EL (cell line): ENCODE data around the gene CMTM8.

Experiments used
- DNase-seq: peaks from one replicate; pipeline ENCODE4 v3.0.0-alpha.2; 2016

The CMTM8 gene

DNA sequence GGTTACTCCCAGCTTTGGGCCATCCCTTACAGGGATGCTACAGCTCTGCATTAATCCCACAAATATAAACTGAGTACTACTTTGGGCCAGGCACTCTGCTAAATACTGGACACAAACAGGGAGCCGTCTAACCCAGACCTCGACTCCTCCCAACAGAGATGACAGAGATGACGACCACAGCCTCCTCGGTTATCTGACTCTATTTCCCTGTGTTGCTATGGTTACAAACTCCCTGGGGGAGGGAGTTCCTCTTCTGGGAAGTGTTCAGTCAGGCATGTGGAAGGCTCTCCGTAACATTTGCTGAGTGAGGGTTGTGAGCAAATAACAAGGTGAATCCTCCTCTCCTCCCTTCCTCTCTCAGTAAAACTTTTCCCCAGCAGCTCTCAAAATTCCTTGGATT lies 146.5 kb downstream of the CMTM8 start:
- DNase-seq: no peak

DNA sequence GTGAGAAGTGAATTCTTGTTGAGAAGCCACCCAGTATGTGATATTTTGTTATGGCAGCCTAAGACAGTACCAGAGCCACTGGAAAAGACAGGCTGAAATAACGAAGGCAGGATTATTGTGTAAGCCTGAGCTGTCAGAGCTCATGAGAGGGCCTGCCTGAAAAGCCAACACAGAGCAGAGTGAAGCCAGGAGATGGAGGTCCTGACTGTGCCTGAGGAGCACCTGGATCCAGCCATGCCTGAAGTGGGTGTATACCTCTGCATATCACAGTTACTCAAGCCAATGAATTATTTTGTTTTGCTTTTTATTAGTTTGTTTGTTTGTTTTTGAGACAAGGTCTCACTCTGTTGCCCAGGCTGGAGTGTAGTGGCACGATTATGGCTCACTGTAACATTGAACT lies 149.0 kb downstream of the CMTM8 start:
- DNase-seq: no peak

DNA sequence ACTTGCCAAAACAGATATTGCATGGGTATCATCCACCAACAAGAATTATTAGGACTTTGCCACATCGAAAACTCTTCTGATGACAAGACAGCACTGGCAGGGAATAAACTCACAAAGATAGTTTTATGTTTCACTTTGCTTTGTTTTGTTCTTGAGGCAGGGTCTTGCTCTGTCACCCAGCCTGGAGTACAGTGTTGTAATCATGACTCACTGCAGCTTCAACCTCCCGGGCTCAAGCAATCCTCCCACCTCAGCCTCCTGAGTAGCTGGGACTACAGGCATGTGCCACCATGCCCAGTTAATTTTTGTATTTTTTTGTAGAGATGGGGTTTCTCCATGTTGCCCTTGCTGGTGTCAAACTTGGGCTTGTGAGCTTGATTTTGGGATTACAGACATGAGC lies 151.1 kb downstream of the CMTM8 start:
- peak; percentile 12 for DNase-seq

DNA sequence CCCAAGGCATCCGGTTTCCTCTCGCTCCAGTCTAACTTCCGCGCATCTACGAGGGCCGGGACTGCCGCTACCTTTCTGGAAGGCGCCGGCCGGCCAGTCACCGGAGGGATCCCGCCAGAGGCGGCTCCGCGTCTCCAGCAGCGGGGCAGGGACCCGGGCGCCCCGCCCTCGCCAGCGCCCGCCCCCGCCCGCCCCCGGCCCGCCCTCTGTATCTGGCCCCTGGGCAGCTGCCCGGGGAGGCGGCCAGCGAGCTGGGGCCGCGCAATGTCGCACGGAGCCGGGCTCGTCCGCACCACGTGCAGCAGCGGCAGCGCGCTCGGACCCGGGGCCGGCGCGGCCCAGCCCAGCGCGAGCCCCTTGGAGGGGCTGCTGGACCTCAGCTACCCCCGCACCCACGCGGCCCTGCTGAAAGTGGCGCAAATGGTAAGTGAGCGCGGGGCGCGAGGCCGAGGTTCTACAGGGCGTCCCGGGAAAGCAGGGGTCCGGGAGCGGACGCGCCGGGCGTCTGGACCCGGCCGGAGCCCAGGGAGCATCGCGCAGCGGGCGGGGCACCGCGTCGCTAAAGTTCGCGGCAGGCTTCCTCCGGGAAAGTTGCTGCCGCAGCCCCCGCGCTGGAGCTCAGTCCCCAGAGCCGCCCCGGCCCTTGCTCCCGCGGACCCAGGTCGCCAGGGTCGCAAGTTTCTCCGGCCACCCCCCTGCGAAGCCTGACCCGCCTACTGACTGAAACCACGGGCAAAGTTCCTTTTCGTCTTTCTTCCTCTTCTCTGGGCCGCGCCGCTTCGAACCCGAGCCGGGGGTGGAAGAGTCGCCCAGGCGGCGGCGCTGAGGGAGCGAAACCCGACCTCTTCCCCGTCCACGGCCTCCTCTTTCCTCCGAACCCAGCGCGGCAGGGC lies 153.4 kb downstream of the CMTM8 start, which contains the start of gene CMTM7:
CMTM7 (plus strand) TSS at position 211 of the 893 bp plus-strand sequence; CDS start at position 265, 54 bp downstream.
- peak; percentile 74 for DNase-seq

DNA sequence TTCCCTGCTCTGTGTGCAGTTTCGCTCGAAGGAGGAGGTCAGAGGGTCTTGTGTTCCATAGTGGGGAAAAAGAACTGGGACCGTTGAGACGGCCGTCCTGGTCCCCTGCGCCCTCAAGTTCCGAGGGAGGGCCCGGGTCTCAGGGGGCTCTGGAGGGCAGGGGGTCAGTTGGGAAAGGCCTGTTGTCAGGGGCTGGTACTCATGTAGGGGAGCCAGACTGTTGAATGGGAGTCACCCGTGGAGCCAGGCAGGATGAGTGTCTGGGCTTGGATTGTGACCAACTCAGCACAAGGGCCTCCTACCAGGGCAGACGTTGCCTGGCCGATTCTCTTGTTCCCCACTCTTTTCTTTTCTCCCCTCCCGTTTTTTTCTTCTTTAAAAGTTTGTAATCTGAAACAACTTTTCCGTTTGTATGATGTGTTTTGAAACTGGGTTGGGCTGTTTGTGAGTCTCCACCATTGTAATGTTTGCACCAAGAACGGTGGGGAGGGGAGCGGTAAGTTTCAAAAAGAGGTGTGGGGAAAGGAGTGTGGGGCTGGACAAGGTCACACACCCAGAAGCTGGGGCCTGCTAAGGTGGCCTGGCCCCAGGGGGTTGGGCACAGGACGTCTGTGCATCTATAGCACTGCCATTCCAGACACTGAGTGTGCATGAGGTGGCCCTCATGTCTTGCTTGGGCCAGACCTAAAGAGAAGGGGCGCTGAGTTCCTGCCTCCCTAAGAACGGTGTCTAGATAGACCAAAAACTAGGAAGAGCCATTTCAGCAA lies 154.2 kb downstream of the CMTM8 start:
- DNase-seq: peak; percentile 68

DNA sequence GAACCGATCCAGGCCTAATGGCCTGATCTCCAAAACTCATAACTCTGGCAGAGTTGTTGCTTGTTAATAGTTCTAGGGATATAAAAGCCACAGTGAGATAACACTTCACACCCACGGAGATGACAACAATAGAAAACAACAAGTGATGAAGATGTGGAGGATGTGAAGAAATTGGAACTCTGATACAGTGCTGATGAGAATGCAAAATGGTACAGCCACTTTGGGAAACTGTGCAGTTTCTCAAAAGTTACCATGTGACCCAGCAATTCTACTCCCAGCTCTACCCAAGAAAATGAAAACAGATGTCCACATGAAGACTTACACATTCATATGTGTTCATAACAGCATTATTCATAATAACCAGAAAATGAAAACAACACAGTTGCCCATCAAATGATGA lies 157.0 kb downstream of the CMTM8 start:
- DNase-seq: no peak

DNA sequence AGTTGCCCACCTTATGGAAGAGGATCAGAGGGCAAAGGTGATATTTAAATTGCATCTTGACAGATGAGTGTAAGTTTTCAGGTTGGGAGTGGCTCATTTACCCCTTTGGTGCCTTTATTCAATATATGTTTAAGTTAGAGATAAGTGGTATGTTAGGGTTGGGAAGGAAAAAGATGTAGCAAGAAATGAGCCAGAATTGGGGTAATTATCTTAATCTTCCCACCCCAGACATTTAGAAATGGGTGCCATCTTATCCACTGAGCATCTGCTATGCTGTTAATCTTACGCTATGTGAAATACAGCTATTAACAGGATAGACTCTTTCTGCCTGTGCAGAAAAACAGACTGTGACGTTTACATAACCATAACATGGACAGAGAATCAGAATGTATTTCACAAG lies 159.5 kb downstream of the CMTM8 start:
- DNase-seq: no peak

DNA sequence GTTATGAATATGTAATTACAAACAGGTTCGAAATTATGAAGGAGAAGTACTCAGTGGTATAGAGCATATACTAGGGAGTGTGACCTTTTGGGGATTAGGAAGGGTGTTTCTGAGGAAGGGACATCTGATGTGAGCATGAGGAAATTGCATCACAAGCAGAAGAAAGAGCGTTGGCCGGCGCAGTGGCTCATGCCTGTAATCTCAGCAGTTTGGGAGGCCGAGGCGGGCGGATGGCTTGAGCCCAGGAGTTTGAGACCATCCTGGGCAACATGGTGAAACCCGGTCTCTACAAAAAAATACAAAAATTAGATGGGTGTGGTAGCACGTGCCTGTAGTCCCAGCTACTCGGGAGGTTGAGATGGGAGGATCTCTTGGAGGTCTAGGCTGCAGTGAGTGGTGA lies 160.1 kb downstream of the CMTM8 start:
- no peak for DNase-seq

DNA sequence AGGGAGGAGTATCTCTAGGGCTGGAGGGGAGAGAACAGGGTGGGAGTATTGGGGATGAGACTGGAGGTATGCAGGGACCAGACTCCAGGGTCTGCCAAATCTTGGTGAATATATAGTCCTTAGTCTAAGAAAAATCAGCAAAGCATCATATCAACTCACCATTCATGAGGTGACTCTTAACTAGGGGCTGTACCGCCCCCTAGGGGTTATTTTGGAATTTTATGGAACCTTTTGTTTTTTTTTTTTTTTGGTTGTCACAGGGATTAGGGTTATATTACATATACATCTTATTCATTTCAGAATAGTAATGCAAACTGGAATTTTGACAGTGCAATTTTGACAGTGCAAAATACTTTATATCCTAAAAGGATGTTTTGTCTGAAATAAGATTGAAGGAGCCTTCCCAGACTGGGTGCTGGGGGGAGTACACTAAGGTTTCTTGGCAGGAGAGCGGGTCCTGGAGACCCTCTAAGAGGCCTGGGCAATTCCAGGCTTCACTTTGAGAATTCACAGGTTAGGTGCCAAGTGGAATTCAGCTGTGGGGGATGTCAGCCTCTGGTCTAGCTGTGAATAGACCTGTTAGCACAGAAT lies 160.6 kb downstream of the CMTM8 start:
- peak; percentile 59 for DNase-seq

DNA sequence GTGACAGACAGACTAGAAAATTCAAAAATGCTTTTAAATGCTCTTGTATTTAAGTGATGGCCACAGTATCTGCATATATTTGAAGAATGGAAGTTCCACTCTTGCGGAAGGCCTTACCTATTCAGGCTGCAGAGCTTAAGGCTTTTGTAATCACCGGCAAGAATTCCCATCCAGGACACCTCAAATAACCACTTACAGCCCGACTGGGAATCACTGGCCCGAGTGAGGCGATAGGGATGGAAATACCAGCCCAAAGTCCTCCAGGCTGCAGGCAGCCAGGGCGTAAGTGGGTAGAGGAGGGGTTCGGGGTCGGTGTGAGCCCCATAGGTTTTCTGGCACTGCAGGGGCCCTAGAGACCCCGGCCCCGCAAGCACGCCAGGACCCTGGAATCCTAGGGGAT lies 162.6 kb downstream of the CMTM8 start:
- DNase-seq: no peak

DNA sequence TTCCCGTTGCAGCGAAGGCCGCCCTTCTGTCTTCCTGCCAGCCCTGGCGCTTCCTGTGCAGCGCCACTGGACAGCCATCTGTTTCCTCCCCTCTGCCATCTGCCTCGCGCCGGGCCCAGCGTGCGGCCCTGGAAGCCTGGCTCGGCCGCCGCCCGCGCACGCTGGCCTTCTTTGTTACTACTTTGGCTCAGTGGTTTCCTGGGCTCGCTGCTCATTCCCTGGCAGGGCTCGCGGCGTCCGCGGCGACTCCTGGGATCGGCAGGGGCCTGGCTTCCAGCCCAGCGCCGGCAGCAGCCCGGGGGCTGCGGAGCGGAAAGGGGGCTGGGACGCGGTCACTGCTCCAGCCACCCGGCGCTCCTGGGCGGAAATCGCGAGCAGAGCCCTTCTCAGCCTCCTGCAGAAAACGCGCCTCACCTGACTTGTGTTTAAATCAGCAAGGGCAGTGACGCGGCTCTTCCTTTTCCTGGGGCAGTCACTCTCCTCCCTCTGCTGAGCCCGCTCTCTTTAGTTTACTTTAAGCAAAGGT lies 163.1 kb downstream of the CMTM8 start:
- DNase-seq: peak; percentile 81

DNA sequence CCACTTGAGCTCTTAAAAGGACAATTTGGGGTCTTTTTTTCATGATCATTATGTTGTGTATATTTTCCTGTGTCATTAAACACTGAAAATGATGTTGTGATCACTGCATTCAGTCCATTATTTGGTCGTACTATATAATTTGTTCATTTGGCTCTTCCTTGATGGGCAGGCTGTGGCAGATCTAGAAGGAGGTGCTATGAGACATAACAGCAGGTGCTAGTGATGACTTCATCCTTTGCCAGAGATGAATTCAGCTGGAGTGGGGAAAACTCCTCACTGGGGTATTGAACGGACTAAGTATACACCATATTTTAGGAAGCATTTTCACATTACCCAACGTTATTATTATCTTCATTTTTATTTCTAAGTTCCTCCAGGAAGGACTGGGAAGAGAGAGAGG lies 165.2 kb downstream of the CMTM8 start:
- DNase-seq: no peak

DNA sequence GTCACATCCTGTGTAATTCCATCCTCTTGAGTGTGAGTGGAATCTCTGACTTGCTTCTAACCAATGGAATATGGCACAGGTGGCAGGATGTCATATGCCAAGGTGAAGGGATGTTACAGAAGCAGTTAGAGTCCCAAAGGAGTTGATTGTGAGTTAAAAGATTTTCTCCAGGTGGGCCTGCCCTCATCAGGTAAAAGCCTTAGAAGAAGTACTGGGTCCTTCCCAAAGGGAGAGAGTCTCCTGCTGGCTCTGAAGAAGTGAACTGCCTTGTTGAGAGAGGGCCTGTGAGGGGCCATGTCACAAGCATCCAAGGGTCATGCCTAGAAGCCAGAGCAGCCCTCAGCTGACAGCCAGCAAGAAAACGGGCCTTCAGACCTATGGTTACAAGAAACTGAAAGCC lies 166.2 kb downstream of the CMTM8 start:
- DNase-seq: no peak

DNA sequence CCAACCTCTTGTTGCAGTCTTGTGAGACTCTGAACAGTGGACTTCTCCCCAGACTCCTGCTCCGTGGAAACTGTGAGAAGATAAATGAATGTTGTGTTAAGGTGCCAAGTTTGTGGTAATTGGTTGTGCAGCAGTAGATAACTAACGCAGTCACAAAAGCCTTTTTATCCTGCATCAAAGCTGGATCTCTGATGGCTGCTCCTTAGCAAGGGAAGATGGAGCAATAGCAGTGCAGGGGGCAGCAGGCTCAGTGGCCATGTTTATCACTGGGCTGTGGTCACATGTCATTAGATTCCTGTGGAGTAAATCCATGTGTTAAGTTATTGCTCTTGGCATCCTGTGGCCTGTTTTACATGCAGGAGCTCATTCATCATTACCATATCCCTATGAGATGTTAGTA lies 166.7 kb downstream of the CMTM8 start:
- no peak for DNase-seq

DNA sequence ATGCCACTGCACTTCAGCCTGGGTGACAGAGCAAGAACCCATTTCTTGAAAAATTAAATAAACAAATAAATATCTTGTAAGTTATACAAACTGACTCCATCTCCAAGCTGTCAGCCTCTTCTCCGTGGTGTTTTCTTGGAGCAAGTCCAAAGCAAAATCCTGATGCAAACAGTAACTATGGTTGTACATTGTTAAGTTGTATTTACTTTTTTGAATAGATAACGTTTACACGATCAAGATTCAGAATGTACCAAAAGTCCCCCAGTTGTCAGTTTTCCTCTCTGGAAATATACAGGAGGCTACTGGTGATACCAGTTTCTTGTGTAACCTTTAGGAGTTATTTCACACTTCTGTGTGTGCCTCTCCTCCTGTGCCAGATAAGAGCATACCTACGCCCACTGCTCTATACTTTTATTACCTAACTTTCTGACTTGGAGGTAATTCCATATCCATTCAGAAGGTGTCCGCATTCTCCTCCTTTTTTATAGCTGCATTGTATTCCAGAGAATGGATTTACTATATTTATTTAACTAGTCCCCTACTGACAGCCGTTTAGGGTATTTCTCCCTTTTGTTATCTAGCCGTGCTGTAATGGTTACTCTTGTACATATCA lies 167.3 kb downstream of the CMTM8 start:
- DNase-seq: no peak

DNA sequence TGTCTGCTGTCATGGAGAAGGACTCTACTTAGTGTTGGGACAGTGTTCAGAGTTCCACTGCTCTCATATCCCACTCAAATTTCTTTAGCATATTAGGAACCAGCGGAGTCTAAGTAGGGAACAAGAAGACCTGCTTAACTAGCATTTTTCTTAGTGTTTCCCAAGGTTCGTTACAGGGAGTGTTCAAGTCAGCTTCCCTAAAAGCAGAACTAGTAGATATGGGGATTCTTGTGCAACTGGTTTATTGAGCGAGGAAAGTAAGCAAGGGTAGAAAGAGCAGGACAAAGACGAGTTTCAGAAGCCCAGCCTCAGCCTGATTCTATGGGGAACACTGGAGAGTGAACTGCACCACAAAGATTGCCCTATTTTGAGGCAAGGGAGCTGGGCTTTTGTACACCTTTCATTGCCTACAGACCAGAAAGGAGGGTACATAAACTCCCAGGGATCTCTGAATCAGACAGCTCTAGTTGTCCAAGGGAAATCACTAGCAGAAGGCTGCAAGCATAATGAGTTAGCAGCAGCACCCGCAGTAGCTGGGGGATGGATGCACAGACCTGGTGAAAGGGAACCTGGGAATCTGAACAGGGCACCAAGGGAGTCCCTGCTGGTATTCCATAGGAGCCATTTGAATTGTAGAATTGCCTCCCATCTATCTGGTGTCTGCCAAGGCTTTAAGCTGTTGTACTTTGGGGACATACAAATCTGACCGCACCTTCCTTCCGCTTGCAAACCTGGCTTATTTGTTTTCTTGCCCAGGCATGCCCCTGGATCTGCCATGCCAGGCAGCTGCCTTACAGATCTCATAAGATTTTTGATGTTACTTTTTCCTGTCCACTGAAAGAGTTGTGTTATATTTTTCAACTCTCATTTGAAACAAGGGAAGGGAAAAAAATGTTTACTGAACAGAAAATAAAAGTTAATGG lies 168.3 kb downstream of the CMTM8 start:
- DNase-seq: no peak

DNA sequence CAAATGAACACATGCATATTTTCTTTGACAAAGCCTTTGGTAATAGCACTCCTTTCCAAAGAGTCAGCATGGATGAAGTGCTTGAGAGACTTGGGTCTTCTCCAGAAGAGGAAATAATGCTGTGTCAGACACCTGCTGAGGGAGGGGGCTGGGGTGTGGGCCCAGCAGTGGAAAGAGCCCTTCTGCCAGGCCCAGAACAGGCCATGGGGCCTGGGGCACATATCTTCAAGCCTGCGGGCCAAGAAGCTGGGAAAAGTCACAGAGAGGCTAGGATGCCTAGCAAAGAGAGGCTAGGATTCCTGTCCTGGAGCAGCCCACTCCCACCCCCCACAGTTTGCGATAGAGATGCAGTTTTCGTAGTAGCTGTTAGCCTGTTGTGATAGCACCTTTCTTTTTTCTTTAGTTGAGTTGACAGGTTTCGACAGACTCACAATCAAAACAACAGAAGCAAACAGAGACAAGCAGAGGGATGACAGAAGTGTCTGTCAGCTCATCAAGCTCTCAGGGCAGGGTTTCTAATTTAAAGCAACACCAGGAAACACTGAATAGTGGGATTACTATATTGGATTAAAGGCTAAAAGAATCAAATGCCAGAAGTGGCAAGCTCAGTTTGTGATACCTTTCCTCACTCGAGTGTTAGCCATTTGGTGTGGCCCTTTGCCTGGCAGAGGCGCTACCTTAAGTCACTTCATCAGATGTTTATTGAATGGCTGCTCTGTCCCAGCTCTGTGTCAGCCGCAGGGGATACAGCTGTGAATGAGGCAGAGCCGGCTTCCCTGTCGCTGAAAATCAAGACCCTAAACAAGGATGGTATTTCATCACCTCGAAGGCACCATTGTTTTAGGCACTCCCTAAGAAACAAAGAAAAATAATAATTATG lies 172.1 kb downstream of the CMTM8 start:
- DNase-seq: no peak

DNA sequence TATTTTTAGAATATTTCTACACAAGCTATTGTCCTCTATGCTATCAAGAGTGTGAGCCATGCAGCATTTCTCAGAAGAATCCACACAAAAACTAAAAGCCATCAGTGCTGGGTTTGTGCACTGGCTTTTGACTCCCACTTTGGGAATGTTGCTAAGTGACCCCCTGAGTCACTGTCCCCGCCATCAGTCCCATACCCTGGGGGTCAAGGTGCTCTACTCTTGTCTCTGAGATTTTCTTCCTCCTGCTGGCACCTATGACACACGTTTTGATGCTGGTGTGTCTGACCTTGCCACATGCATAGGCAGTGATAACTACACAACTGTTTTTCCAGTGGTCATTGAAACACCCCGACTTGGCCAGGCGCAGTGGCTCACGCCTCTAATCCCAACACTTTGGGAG lies 173.0 kb downstream of the CMTM8 start:
- no peak for DNase-seq

DNA sequence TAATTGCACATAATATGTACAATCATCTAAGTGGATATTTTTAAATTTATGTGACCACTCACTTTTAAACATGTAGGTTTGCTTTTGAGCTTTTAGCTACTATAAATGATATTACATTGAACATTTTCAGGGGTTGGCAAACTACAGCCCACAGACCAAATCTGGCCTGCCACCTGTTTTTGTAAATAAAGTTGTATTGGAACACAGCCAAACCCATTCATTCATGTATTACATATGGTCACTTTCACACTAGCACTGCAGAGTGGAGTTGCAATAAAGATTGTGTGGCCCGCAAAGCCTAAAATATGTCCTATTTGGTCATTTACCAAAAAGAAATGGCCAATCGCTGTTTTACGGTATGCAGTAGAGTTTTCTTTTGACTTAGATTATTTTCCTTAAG lies 174.4 kb downstream of the CMTM8 start:
- DNase-seq: no peak

DNA sequence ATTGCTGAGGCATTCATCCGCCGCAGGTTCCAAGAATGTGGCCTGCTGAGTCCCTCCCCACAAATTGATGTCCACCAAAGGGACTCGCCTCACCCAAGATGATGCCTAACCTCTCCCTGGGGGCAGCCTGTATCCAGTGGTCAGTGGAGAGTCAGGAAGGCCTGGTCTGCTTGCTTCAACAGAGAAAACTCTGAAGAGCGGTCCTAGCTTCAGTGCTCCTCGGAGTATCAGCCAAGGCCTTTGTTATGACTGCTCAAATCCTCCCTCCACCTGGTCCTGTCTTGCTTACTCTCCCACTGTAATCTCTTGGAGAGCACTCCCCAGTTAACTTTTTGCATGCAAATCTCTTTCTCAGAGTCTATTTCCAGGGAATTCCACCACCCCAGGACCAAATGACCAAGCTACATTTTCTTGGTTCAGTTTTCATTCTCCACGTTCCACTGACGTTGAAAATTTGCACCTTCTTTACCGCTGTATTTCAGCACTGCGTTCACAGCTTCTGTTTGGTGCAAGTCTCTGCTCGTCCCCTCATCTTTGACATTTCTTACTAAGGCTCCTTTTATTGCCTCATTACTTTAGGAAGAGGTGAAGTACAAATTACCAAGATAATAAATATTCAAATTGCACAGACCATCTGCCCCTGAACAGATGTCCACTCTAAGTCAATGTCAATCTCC lies 175.5 kb downstream of the CMTM8 start:
- DNase-seq: no peak
